IMR-90 (cell line): ENCODE results near the gene C19orf73. TPM values are rescaled to one million over a fixed set of nuclear protein-coding genes. Genes with fewer than 3 reads are reported as not detected.

Source experiments
- ATAC-seq: fragments of 200-7000 bp; cut with Tn5 transposase; 2 replicates; pipeline ENCODE4 v1.9.1; 2020; ENCODE audit warnings: low read depth, mild to moderate bottlenecking, moderate library complexity
- BruUV-seq: library from RNA; stranded (reverse); fragments of 400-500 nt; replicated peaks from 2 replicates; lab custom pipeline; 2021; lab: Mats Ljungman, UMichigan
- CTCF ChIA-PET: fragments of 300-600 bp; formaldehyde crosslinking; extraction: SDS; loops from one replicate; lab custom pipeline; 2021; ENCODE audit warnings: antibody characterized with exemption; lab: Yijun Ruan, JAX
- POLR2A ChIA-PET: fragments of 300-600 bp; sonication (Branson Sonifier 250); formaldehyde crosslinking; loops from one replicate; lab custom pipeline; 2022; ENCODE audit warnings: antibody characterized with exemption; ENCODE audit not compliant: unreplicated experiment; lab: Charles Lee
- DNase-seq: peaks from one replicate; pipeline ENCODE4 v3.0.0; 2013
- H2AFZ ChIP-seq: replicated peaks from 2 replicates; pipeline ENCODE3; 2013; ENCODE audit warnings: low read length, mild to moderate bottlenecking; ENCODE audit not compliant: poor library complexity
- H2AK5ac ChIP-seq: 2 replicates; pipeline ENCODE4 v1.6.1; 2013; ENCODE audit warnings: low read depth, low read length, inconsistent platforms
- H2AK9ac ChIP-seq: replicated peaks from 2 replicates; pipeline ENCODE3; 2013; ENCODE audit warnings: mild to moderate bottlenecking, low read depth, low read length, moderate library complexity; ENCODE audit not compliant: poor library complexity
- H2BK120ac ChIP-seq: 2 replicates; pipeline ENCODE4 v1.6.1; 2013; ENCODE audit warnings: low read depth, low read length, inconsistent platforms
- H2BK15ac ChIP-seq: 3 replicates; pipeline ENCODE4 v1.6.1; 2013; ENCODE audit warnings: low read depth, low read length, inconsistent platforms
- H2BK20ac ChIP-seq: 2 replicates; pipeline ENCODE4 v1.6.1; 2013; ENCODE audit warnings: low read depth, mild to moderate bottlenecking, inconsistent platforms, low read length, moderate library complexity
- H2BK5ac ChIP-seq: 2 replicates; pipeline ENCODE4 v1.6.1; 2013; ENCODE audit warnings: mild to moderate bottlenecking, low read depth, low read length, inconsistent platforms; ENCODE audit not compliant: poor library complexity, severe bottlenecking
- H3K14ac ChIP-seq: replicated peaks from 2 replicates; pipeline ENCODE4 v1.6.1; 2013; ENCODE audit warnings: low read depth, low read length, inconsistent platforms
- H3K18ac ChIP-seq: 2 replicates; pipeline ENCODE4 v1.6.1; 2013; ENCODE audit warnings: low read depth, low read length, control low read depth
- H3K23ac ChIP-seq: 2 replicates; pipeline ENCODE4 v1.6.1; 2013; ENCODE audit warnings: low read depth, low read length, inconsistent platforms
- H3K27ac ChIP-seq: 2 replicates; pipeline ENCODE4 v1.5.1; 2013; ENCODE audit warnings: mild to moderate bottlenecking, control low read depth, low read length; ENCODE audit not compliant: insufficient read depth
- H3K27me3 ChIP-seq: 2 replicates; pipeline ENCODE4 v1.6.1; 2013; ENCODE audit warnings: low read length; ENCODE audit not compliant: control insufficient read depth, insufficient read depth
- H3K36me3 ChIP-seq: 2 replicates; pipeline ENCODE4 v1.6.1; 2013; ENCODE audit warnings: low read length, mixed read lengths; ENCODE audit not compliant: control insufficient read depth, insufficient read depth
- H3K4ac ChIP-seq: 2 replicates; pipeline ENCODE4 v1.6.1; 2013; ENCODE audit warnings: low read depth, low read length, inconsistent platforms
- H3K4me1 ChIP-seq: 2 replicates; pipeline ENCODE4 v1.6.1; 2013; ENCODE audit warnings: low read length, mixed read lengths; ENCODE audit not compliant: control insufficient read depth, insufficient read depth
- H3K4me2 ChIP-seq: 2 replicates; pipeline ENCODE4 v1.6.1; 2013; ENCODE audit warnings: low read depth, mild to moderate bottlenecking, control low read depth, low read length, moderate library complexity
- H3K4me3 ChIP-seq: 2 replicates; pipeline ENCODE4 v1.5.1; 2013; ENCODE audit warnings: low read depth, mild to moderate bottlenecking, control low read depth, low read length, moderate library complexity; ENCODE audit not compliant: insufficient read depth
- H3K56ac ChIP-seq: 2 replicates; pipeline ENCODE4 v1.6.1; 2013; ENCODE audit warnings: low read length, inconsistent platforms; ENCODE audit not compliant: insufficient read depth; ENCODE audit errors: extremely low read depth
- H3K79me1 ChIP-seq, 2 experiments: 2 replicates each; pipeline ENCODE4 v1.6.1; 2013; ENCODE audit warnings: low read length in 2 of 2, inconsistent platforms in 1 of 2, low read depth in 1 of 2
- H3K9ac ChIP-seq: 2 replicates; pipeline ENCODE4 v1.6.1; 2013; ENCODE audit warnings: low read depth, low read length, control low read depth
- H3K9me1 ChIP-seq: 2 replicates; pipeline ENCODE4 v1.6.1; 2013; ENCODE audit warnings: low read length, inconsistent platforms; ENCODE audit not compliant: insufficient read depth
- H3K9me3 ChIP-seq: 2 replicates; pipeline ENCODE4 v1.6.1; 2013; ENCODE audit warnings: low read length; ENCODE audit not compliant: control insufficient read depth, insufficient read depth
- H4K20me1 ChIP-seq: 2 replicates; pipeline ENCODE4 v1.6.1; 2013; ENCODE audit warnings: low read length, inconsistent platforms; ENCODE audit not compliant: insufficient read depth
- H4K5ac ChIP-seq: 2 replicates; pipeline ENCODE4 v1.6.1; 2013; ENCODE audit warnings: mild to moderate bottlenecking, low read depth, low read length, control low read depth
- H4K8ac ChIP-seq, 2 experiments: 2 replicates each; pipeline ENCODE4 v1.6.1; 2013; ENCODE audit warnings: low read depth in 2 of 2, low read length in 2 of 2, control low read depth in 1 of 2, inconsistent platforms in 1 of 2
- H4K91ac ChIP-seq: 2 replicates; pipeline ENCODE4 v1.6.1; 2013; ENCODE audit warnings: low read depth, low read length, inconsistent platforms; ENCODE audit not compliant: insufficient read depth
- BHLHE40 ChIP-seq: fragments of 150-350 bp; IDR thresholded peaks from 2 replicates; pipeline ENCODE4 v1.6.1; 2016; ENCODE audit warnings: mild to moderate bottlenecking, low read depth, low read length
- CEBPB ChIP-seq: IDR thresholded peaks from 2 replicates; pipeline ENCODE4 v1.6.1; 2012; ENCODE audit warnings: low read depth, low read length, improper control_type of control experiment
- CHD1 ChIP-seq: IDR thresholded peaks from 2 replicates; pipeline ENCODE4 v1.6.1; 2012; ENCODE audit warnings: low read depth, low read length, improper control_type of control experiment
- CTCF ChIP-seq: conservative IDR thresholded peaks from 2 replicates; pipeline ENCODE4 v1.5.1; 2012; ENCODE audit warnings: mild to moderate bottlenecking, low read depth, low read length, improper control_type of control experiment
- MAZ ChIP-seq: IDR thresholded peaks from 2 replicates; pipeline ENCODE4 v1.6.1; 2012; ENCODE audit warnings: low read depth, mild to moderate bottlenecking, low read length, improper control_type of control experiment, moderate library complexity, borderline replicate concordance
- MXI1 ChIP-seq: IDR thresholded peaks from 2 replicates; pipeline ENCODE4 v1.6.1; 2012; ENCODE audit warnings: low read depth, mild to moderate bottlenecking, low read length, moderate library complexity, borderline replicate concordance
- POLR2A ChIP-seq: IDR thresholded peaks from 2 replicates; pipeline ENCODE4 v1.6.1; 2012; ENCODE audit warnings: mild to moderate bottlenecking, low read depth, low read length
- RAD21 ChIP-seq: IDR thresholded peaks from 2 replicates; pipeline ENCODE4 v1.6.1; 2012; ENCODE audit warnings: low read length, improper control_type of control experiment
- RCOR1 ChIP-seq: IDR thresholded peaks from 2 replicates; pipeline ENCODE4 v1.6.1; 2012; ENCODE audit warnings: mild to moderate bottlenecking, low read length, improper control_type of control experiment; ENCODE audit not compliant: insufficient replicate concordance
- RFX5 ChIP-seq: IDR thresholded peaks from 2 replicates; pipeline ENCODE4 v1.8.0; 2012; ENCODE audit warnings: low read depth, mild to moderate bottlenecking, low read length, moderate library complexity
- USF2 ChIP-seq: fragments of 150-350 bp; IDR thresholded peaks from 2 replicates; pipeline ENCODE4 v1.6.1; 2017; ENCODE audit warnings: mild to moderate bottlenecking, antibody characterized with exemption, low read length, low read depth
- WGBS, 2 experiments: methylation state at CpG; one replicate each; pipeline versions ENCODE4 v1.1.5 to v1.1.7; 2013; ENCODE audit warnings: missing lambda C conversion rate in 2 of 2; ENCODE audit not compliant: insufficient read length in 1 of 2; ENCODE audit errors: extremely low coverage in 2 of 2; 5-methylcytosine and 5-hydroxymethylcytosine counted together
- dilution Hi-C: fragments of 300-500 bp; cut with HindIII; formaldehyde crosslinking; loops from one replicate; pipeline ENCODE4 v1.14.3; 2018; ENCODE audit warnings: low sequenced_read_pairs; ENCODE audit not compliant: unreplicated experiment
- in situ Hi-C: fragments of 300-500 bp; cut with MboI; formaldehyde crosslinking; loops from 3 replicates; pipeline ENCODE4 v1.14.3; 2019; ENCODE audit warnings: low sequenced_read_pairs, inconsistent platforms, mixed read lengths
- intact Hi-C: fragments of 100-400 bp; cut with micrococcal nuclease; formaldehyde crosslinking; loops from 2 replicates; pipeline ENCODE4 v1.10.0; 2022
- polyA plus RNA-seq, 3 experiments: library from polyadenylated mRNA; depleted of rRNA; stranded (reverse); fragments of >200 nt; gene quantifications; 2 replicates each; pipeline ENCODE4 v1.2.3, GENCODE V29; 2012; ENCODE audit warnings: low replicate concordance in 1 of 3
- total RNA-seq: library from RNA; depleted of rRNA; stranded (reverse); fragments of >200 nt; gene quantifications from 2 replicates; pipeline ENCODE4 v1.2.3, GENCODE V29; 2012

C19orf73 gene
- total and polyA plus RNA-seq, 2 of the 4 experiments (the other 2 are of a cell fraction) = 1.2 TPM; not detected in 1

- no peak; the same call in 1 of the 2 replicates for TF ChIP-seq CTCF
- peak; percentile 96 for TF ChIP-seq MAZ
- peak; percentile 50; the same call in 1 of the 2 replicates for TF ChIP-seq POLR2A
These were observed at the start of gene C19orf73 (continued) for GRCh38 chr19:49118565-49119410.

- Histone ChIP-seq H3K18ac (no peak overlapping the region), H3K4ac (no peak overlapping the region), H3K23ac (no peak overlapping the region), H3K14ac (no peak overlapping the region), H3K9ac (no peak overlapping the region), H2AFZ (no peak overlapping the region), H3K36me3 (peaks cover 40% of the 10 kb centered on the region), H4K8ac (no peak overlapping the region), H2AK9ac (no peak overlapping the region), H2BK20ac (no peak overlapping the region), H3K27me3 (no peaks in the 10 kb centered on the region), H2BK15ac (no peak overlapping the region), H3K27ac (no peak overlapping the region), H4K5ac (no peak overlapping the region), H3K79me1 (no peaks in the 10 kb centered on the region), H3K56ac (no peak overlapping the region), H4K91ac (no peak overlapping the region), H2BK5ac (no peak overlapping the region), H3K4me1 (no peaks in the 10 kb centered on the region), H4K20me1 (no peaks in the 10 kb centered on the region), H2BK120ac (no peak overlapping the region), H3K9me1 (no peaks in the 10 kb centered on the region), H3K4me3 (no peak overlapping the region), H3K4me2 (no peak overlapping the region), H3K9me3 (no peaks in the 10 kb centered on the region), H2AK5ac (no peak overlapping the region)
- ATAC-seq (no peak), DNase-seq (no peak)
- intact Hi-C loops = no loop called here
- no TSS peak for BruUV-seq
- CTCF ChIA-PET = no interaction called here
- POLR2A ChIA-PET = no interaction called here
- dilution Hi-C loops = no loop called here
- 95% methylated on average over 14 of the region's 23 CpGs; no CpG with 5 or more reads in 1 of the 2 experiments for WGBS, 2 experiments
- in situ Hi-C loops = no loop called here
- TF ChIP-seq CEBPB (no peak), RCOR1 (no peak), RAD21 (no peak), CHD1 (no peak), BHLHE40 (no peak), MXI1 (no peak), CTCF (no peak), RFX5 (no peak), USF2 (no peak)
These were observed 49.5 kb upstream of the C19orf73 start for GRCh38 chr19:49168421-49168820.
